ENCODE data around the gene PCSK5. TPM values are rescaled to one million over a fixed set of nuclear protein-coding genes. Genes with fewer than 3 reads are reported as not detected.

The PCSK5 gene
- polyA plus RNA-seq, 4 donors: 13.9 to 16.3 (median 15.0) TPM

DNA sequence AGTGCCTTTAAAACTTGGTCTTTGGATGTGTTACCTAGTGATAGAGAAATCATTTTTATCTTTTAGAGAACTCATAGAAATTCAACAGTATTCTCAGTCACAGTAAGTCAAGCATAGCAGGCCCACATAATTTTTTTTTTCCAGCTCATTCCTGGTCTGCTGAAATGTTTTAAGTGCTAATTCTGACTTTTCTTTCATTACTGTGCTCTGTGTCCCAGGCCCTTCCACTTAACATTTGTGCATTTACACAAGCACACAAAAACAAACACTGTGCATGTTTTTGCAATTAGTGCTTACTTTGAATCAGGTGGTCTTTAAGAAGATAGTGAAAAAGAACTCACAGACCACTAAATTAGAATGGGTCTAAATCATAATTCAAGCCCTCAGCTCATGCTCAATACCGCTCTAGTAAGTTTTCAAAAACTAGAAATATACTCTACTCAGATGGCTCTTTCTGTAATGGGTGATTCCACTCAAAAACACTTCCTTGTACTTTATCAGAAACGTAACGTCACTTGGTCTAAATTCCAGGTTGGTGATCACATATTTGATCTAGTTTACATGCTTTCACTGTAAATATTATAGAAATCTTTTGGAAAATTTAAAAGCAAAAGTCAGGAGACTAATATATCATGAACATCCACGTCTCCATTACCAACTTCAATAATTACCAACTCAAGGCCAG, 107.8 kb downstream of the PCSK5 start:
- DNase-seq (ENCODE audit: low read depth in 4 of 4, low spot score in 3 of 4): no peak

DNA sequence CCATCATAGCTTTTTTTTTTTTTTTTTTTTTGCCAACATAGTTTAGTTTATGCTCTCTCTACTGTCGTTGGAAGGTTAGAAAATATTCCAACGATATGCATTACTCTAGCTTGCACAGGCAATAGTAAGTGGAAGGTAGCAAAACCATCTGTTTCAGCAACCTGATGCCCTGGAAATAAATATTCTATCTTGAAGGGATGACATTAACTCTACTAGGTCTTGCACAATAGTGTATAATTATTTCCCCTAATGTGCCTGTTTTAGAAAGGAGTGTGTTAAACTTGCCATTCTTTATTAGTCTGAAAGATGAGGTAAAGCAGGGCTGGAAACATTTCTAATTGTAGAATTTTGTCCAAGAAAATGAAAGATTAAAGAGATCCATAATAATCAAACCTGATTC, 111.0 kb downstream of the PCSK5 start:
- no peak for DNase-seq (ENCODE audit: low read depth in 4 of 4, low spot score in 3 of 4)

DNA sequence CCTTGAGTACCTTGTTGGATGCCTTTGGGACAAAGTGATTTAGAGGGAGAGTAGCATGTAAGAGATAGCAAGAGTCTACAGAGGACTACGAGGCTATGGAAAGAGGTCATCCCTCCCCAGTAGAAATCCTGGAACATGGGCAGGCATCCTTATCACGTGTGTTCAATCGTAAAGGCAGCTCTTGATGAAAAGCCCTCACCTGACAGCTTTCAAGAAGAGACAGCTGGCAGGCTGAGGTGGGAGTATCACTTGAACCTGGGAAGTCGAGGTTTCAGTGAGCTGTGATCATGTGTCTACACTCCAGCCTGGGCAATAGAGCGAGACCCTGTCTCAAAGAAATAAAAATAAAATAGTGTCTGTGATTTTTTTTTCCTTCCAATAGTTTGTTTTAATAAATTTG, 112.6 kb downstream of the PCSK5 start:
- peak in 1 of 4 donors; percentile 12 for DNase-seq (ENCODE audit: low read depth in 4 of 4, low spot score in 3 of 4)

DNA sequence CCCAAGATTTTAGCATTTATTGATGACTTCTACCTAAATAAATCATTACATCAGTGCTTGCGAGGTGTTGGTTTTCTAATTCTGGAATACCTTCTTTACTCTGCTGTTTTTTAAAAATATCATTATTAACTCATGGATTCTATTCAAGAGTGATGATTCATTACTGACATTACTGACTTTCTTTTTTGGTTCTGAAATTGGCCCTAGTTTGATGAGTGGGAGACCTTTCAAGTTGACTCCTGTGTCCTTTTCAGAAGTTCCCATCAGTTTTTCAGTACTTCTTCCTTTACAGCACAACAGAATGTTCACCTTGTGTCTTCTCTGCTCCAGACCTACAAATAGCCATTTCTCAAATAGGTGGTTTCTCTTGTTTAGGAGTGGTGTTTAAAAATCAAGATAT, 114.1 kb downstream of the PCSK5 start:
- no peak for DNase-seq (ENCODE audit: low read depth in 4 of 4, low spot score in 3 of 4)

DNA sequence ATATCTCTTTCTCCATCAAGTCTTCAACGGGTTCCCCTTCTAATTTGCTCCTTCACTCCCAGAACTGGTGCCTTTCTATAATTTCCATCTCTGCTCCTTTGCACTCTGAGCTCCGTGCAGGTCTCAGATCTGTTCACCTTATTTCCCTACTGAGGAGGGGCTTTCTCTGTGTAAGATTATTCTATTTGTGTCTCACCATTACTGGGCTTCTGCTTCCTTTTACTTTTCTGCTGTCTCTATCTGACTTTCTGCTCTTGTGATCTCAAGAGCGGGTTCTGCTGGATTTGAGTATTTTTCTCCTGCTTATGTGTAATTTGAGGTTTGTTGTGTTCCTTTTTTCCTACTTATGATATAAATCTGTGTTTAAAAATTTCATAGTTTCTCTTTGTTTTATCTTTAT, 117.5 kb downstream of the PCSK5 start:
- DNase-seq (ENCODE audit: low read depth in 4 of 4, low spot score in 3 of 4): no peak

DNA sequence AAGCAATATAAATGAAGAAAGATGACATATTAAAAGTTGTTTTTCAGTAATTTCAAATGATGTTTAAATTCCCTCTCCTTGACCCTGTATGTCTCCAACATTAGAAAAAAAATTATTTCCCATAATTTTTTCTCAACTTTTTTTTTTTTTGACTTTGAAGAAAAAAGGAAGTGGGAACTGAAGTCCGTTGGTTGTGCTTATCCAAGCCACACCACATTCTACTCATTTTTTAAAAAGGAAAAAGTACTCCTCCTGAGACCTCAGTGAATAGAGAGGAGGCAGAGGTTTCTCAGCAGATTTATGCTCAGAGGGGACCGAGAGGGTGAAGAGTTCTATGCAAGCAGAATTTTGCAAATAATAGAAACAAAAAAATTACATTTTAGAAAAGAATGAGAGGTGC, 123.3 kb downstream of the PCSK5 start:
- DNase-seq (ENCODE audit: low read depth in 4 of 4, low spot score in 3 of 4): no peak

DNA sequence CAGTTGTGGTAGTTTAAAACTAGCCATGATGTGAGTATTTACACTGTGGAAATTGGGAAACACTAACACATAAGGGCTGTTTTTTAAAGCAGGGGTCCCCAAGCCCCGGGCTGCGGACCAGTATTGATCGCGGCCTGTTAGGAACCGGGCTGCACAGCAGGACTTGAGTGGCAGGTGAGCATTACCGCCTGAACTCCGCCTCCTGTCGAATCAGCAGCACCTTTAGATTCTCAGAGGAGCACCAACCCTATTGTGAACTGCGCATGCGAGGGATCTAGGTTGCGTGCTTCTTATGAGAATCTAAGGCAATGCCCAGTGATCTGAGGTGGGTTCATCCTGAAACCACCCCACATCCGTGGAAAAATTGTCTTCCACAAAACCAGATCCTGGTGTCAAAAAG, 127.8 kb downstream of the PCSK5 start:
- DNase-seq (ENCODE audit: low read depth in 4 of 4, low spot score in 3 of 4): no peak

DNA sequence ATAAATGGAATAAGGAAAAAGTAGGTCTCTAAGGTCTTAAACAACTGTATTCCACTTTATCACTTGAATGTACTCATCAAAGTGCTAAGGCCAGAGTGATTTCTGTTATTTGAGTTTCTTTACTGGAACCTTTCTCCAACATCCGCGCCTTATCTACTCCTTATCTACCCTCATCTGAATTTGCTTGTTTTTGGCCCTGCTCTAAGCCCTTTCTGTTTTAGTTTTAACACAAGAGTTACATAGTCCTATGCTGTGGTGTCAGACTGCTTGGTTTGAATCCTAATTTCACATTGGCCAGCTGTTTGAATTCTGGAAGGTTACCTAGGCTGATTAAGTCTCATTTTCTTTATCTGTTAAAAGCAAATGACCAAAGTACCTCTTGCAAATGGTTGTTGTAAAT, 128.3 kb downstream of the PCSK5 start:
- no peak for DNase-seq (ENCODE audit: low read depth in 4 of 4, low spot score in 3 of 4)

DNA sequence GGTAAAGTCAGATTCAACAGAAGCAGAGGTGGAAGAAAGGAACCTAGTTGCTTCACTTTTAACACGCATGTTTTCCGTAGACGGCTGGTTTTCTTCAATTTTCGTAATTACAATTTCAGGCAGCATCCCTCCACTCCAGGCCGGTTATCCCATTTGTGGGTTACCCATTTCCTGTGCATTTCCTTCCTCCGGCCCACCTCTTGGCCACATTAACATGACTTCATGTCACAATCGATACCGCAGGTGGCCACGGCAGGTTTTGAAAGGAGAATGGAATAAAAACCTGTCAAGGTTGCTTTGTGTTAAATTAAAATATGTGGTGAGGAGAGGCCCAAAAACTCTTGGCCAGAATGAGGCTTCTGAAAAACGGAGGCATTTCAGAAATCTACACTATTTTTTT, 130.2 kb downstream of the PCSK5 start:
- no peak for DNase-seq (ENCODE audit: low read depth in 4 of 4, low spot score in 3 of 4)

DNA sequence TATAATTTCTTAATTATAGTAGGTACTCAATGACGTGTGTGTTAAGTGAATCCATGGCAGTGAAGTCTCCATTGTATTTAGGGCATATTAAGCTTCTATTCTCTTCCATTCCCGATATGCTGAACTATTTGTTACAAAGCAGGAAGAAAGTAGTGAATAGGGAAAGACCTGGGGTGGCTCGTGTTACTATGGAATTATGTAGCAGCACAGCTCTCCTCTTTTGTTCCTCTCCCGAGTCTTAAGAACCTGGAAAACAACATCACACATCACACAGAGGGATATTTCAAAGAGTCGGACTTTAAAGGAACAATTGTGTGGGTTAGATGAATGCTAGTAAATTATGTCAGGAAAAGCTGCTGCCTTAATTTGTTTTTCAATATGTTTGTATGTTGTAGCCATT, 131.8 kb downstream of the PCSK5 start:
- no peak for DNase-seq (ENCODE audit: low read depth in 4 of 4, low spot score in 3 of 4)

DNA sequence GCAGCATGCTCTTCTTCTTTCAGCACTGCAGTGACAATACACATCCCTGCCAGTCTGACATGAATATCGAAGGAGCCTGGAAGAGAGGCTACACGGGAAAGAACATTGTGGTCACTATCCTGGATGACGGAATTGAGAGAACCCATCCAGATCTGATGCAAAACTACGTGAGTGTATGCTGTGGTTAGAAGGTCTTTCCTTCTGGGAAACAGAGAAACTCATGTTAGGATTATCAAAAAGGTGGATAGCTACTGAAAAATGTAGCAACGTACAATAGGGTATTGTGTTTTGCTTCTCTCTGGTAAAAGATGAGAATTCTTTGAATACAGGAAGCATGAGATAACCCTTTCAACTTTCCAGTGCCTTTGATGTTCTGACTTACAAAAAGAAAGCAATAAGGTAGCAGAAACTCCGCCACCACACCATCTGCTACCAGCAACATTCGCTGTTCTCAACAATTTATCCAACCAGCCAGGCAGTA, 133.3 kb downstream of the PCSK5 start:
- no peak for DNase-seq (ENCODE audit: low read depth in 4 of 4, low spot score in 3 of 4)

DNA sequence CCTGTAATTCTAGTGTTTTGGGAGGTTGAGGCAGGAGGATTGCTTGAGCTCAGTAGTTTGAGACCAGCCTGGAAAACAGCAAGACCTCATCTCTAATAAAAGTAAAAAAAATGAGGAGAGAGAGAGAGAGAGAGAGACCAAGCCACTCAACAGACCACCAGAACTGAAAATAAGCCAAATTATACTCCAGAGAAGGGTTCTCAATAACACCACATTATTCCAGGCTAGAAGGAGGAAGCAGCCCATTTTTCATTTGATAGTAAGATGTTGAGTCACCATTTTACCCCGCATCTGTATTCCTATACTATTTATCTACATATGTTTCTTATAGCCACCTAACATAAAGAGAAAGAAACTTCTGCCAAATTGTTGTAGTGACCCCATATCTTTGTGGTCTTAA, 134.8 kb downstream of the PCSK5 start:
- no peak for DNase-seq (ENCODE audit: low read depth in 4 of 4, low spot score in 3 of 4)

DNA sequence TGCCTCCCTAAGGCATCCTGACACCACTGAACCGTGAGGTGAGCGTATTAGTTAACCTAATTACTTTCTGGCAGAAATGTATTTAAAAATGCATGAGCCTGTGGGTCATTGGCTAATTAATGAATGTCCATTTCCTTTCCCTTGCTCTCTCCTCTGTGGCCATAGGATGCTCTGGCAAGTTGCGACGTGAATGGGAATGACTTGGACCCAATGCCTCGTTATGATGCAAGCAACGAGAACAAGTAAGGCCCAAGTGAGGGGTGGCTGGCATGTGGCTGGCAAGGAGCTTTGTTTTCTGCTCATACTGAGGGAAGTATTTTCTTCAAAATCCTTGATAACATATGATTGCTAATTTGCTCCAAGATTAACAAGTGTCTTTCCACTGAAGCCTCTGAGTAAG, 136.3 kb downstream of the PCSK5 start:
- no peak for DNase-seq (ENCODE audit: low read depth in 4 of 4, low spot score in 3 of 4)

DNA sequence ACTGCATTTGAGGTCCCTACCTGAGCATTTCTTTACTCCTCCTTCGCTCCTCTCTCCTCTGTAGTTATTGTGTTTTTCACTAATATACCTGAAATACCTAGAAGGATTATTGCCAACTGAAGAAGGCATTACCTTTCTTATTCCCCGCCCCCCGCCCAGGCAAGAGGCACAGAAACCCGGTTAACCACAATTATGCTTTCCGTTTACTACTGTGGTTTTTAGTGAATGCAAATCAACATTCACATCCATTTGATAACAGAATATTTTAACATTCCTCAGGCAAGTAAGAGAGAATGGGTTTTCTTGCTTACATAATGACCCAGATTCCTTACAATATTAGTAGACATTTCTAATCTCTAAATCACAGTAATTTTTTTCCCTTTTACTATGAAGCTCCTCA, 136.9 kb downstream of the PCSK5 start:
- DNase-seq (ENCODE audit: low read depth in 4 of 4, low spot score in 3 of 4): no peak

DNA sequence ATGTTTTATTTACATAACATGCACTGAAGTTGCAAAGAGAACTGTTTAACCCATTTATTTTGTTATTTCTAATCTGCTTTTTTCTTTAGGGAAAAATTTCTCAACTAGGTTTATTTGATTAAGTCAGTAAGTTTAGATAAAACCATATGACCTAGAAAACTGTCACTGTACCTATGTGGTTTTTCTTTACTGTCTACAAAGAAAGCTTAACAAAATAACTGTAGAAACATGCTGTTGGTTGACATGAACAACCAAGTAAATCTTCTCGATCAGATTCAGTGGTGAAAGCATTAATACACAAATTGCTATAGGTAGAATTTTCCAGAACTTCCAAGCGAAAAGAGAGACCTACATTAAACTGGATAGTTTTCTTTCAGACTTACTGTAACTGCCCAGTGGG, 137.4 kb downstream of the PCSK5 start:
- no peak for DNase-seq (ENCODE audit: low read depth in 4 of 4, low spot score in 3 of 4)

DNA sequence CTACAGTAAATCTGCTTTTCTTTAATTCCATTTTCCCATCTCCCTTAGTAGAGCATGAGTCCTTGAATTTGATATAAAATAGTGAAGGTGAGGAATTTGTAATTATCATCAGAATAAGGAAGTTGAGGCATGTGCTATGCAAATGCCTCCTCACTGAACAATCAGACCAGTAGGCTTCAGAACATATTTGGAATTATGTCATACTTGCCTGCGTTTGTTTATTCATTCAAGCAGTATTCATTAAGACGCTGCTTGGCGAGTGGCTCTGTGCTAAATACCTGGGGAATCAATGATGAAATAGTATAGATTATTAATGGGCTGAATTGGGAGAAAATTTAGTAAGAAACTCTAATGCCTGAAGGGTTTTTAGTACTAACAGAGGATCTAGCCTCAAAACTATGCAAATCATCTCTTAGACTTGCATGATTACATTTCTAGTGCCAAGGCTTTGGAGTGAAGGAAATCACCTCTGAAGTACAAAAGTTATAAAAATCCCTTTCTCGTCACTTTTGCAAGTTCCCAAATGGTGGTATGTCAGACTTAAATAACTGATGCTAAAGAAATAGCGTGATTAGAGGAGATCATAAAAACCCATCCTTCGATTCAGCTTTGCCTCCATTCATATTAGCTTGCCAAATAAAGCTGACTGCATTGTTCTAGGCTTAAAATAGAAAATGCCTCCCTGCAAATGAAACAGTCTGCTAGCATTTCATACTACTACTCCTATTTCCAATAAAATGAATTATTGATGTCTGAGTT, 141.7 kb downstream of the PCSK5 start:
- no peak for DNase-seq (ENCODE audit: low read depth in 4 of 4, low spot score in 3 of 4)

DNA sequence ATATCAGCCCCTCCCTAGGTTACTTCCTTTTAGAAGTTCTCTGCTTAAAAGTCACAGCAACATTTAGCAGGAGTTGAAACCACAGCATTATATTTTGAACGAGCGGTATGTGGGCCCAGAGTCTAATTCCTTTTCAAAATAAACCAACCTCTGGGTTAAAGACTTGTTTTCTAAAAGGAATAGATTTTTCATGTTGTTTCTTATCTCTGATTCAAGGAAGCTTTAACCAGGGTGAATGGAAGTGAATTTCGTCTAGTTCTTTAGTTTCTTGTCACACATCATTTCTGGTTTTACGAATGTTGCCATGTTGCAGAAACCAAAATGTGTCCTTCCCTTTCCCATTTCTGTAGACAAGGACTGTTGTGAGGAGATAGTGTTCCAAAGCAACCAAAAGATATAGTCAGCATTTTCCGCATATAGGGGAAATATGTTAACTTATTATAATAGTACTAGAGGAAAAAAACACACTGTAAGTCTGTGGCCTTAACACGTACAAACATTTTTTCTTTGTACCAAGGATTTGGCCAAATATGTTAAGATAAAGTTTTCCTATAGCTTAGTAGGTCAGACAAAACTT, 142.4 kb downstream of the PCSK5 start:
- no peak for DNase-seq (ENCODE audit: low read depth in 4 of 4, low spot score in 3 of 4)

DNA sequence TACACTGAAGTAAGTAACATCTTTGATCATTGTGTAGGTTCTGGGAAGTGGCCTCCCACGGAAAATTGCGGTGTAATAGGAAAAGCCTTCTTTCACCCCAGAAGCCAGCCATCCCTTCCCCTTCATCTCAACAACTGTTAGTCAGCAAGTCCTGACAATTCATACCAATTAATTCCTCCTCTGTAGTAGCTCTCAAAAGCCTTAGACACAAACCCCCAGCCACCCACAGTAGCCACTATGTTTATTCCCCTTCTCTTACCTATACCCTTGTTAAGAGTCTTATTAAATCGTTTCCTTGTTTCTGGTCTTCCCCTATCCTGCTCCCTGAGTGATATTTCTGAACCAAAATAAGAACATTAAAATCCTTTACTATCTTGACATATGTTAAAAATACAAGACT, 143.6 kb downstream of the PCSK5 start:
- no peak for DNase-seq (ENCODE audit: low read depth in 4 of 4, low spot score in 3 of 4)

DNA sequence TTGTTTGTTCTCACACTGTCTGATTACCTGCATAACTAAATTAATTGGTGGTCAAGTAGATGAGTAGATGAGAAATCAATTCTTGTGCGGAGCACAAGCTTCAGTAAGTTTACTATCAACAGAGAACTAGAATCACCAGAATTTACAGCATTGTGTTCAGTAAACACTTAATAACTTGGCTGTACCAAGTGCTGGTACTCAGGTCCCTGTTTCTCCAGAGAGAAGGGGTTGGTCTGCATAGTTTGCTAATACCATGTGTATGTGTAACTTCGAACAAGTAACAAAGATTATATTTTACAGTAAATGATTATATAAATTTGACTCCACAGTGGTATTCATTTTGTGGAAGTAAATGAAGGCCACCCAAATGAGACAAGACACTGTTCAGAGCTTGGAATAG, 146.3 kb downstream of the PCSK5 start:
- DNase-seq (ENCODE audit: low read depth in 4 of 4, low spot score in 3 of 4): no peak

DNA sequence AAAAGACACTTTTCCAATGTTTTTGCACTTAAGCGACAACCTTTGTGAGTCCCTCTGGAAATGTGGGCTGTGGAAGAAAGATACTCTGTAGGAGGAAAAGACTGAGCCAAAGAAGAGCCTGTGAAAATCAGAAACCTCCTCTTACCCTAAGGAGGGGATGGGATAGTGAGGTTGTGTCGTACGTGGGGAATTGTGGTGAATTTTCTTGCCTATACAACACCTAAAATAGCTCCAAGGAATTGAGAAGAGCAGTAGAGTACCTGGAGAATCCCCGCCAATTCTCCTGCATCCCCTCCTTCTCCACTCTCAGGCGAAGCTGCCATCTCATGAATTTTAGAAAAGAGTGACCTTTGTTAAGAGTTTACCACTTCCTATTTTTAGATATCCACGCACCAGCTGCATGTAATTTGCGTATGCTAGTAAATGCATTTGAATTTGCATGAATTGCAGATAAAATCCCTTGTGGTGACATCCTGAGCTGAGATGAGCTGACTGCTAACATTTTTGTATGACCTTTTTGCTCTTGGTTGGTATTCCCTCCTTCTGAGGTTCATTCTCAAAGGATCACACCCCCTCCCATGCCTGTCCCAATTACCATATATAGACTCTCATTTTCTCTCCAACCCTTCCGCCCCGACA, 147.2 kb downstream of the PCSK5 start:
- DNase-seq (ENCODE audit: low read depth in 4 of 4, low spot score in 3 of 4): no peak

DNA sequence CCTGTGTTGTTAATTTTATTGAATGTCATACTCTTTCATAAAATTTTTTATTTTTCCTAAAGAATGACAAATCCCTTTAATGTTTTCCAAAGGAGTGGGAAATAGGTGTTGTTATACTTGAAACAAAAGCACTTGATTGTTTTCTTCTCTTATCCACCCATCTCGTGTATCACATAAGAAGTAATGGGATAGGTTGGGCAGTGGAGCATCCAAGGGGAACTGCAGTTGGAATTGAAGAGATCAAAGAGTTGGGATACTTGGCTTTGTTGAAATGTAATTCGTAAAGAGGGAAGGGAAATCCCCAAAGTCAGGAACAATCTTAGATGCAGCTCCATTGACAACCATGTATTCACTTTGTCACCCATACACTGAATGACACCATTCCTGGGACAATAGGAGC, 148.0 kb downstream of the PCSK5 start:
- peak in 1 of 4 donors; percentile 6 for DNase-seq (ENCODE audit: low read depth in 4 of 4, low spot score in 3 of 4)
